ENCODE results near the gene KRTAP5-7.

GRCh38 chr11:71525938-71526495 is 1.1 kb upstream of the KRTAP5-7 start:
- TF ChIP-seq CTCF (IDR thresholded peaks at IDR 0.05) (no peak), POLR2AphosphoS5 (IDR thresholded peaks at IDR 0.05; ENCODE audit: low read depth, low read length) (no peak), NFIC (IDR thresholded peaks at IDR 0.05; ENCODE audit: borderline replicate concordance) (no peak), TEAD4 (IDR thresholded peaks at IDR 0.05; ENCODE audit: borderline replicate concordance, insufficient read depth) (no peak), EZH2phosphoT487 (IDR thresholded peaks at IDR 0.05; ENCODE audit: borderline replicate concordance, low read depth) (no peak), EP300 (IDR thresholded peaks at IDR 0.05; ENCODE audit: borderline replicate concordance in 1 of 2, low read depth in 1 of 2, low read length in 1 of 2) (no peak), SMC3 (IDR thresholded peaks at IDR 0.05; ENCODE audit: low read depth, low read length) (no peak), MEF2A (IDR thresholded peaks at IDR 0.05; ENCODE audit: borderline replicate concordance, low read depth) (no peak), USF1 (IDR thresholded peaks at IDR 0.05; ENCODE audit: borderline replicate concordance, low read depth) (no peak), MAX (IDR thresholded peaks at IDR 0.05; ENCODE audit: low read depth) (no peak), ZBTB33 (IDR thresholded peaks at IDR 0.05; ENCODE audit: borderline replicate concordance, low read depth) (no peak)

Data from SK-N-SH (cell line).